HepG2 (cell line): ENCODE measurements around the gene SH3GL1.

Source experiments
- ELF1 ChIP-seq: sonication (generic); formaldehyde crosslinking; IDR thresholded peaks from 2 replicates; pipeline ENCODE4 v1.4.0; 2020; ENCODE audit warnings: missing genetic modification reagents
- FOXK1 ChIP-seq: sonication (generic); formaldehyde crosslinking; IDR thresholded peaks from 2 replicates; pipeline ENCODE4 v1.4.0; 2020; ENCODE audit warnings: low read depth, missing genetic modification reagents, borderline replicate concordance
- KLF16 ChIP-seq, 2 experiments: sonication (generic) in 1 of 2; formaldehyde crosslinking in 1 of 2; IDR thresholded peaks; 2 replicates each; pipeline versions ENCODE4 v1.6.1 to v1.8.0; 2016 to 2023; ENCODE audit warnings: missing genetic modification reagents in 2 of 2, missing compliant biosample characterization in 1 of 2
- MEF2D ChIP-seq: sonication (generic); formaldehyde crosslinking; IDR thresholded peaks from 2 replicates; pipeline ENCODE4 v1.5.1; 2020; ENCODE audit warnings: mild to moderate bottlenecking, missing genetic modification reagents
- MXI1 ChIP-seq: IDR thresholded peaks from 3 replicates; pipeline ENCODE4 v1.6.1; 2012; ENCODE audit warnings: low read depth, low read length, inconsistent platforms, borderline replicate concordance
- NCOA2 ChIP-seq: sonication (generic); formaldehyde crosslinking; IDR thresholded peaks from 2 replicates; pipeline ENCODE4 v1.8.0; 2022; ENCODE audit warnings: inconsistent platforms
- NFE2 ChIP-seq: sonication (generic); formaldehyde crosslinking; IDR thresholded peaks from 2 replicates; pipeline ENCODE4 v1.4.0; 2020; ENCODE audit warnings: missing genetic modification reagents
- POLR2AphosphoS5 ChIP-seq: IDR thresholded peaks from 2 replicates; pipeline ENCODE4 v1.6.1; 2012; ENCODE audit warnings: low read depth, low read length
- SRY ChIP-seq: sonication (generic); formaldehyde crosslinking; IDR thresholded peaks from 2 replicates; pipeline ENCODE4 v1.8.0; 2022; ENCODE audit warnings: mild to moderate bottlenecking, missing genetic modification reagents
- TCF7L2 ChIP-seq: IDR thresholded peaks from 2 replicates; pipeline ENCODE4 v1.6.1; 2011; ENCODE audit warnings: mild to moderate bottlenecking, low read depth, low read length, moderate library complexity
- ZNF564 ChIP-seq: sonication (generic); formaldehyde crosslinking; IDR thresholded peaks from 2 replicates; pipeline ENCODE4 v1.8.1; 2023; ENCODE audit warnings: mild to moderate bottlenecking, missing genetic modification reagents

GRCh38 chr19:4441994-4442818, 41.9 kb upstream of the SH3GL1 start:
- TF ChIP-seq ELF1 (CRISPR knock-in tag) (no peak), FOXK1 (CRISPR knock-in tag) (no peak), MEF2D (CRISPR knock-in tag) (no peak), NCOA2 (no peak), SRY (CRISPR knock-in tag) (no peak), NFE2 (CRISPR knock-in tag) (no peak), POLR2AphosphoS5 (no peak), MXI1 (no peak), TCF7L2 (no peak), KLF16 (CRISPR knock-in tag; IDR thresholded peaks at IDR 0.05) (no peak), ZNF564 (CRISPR knock-in tag) (no peak)
